OCI-LY7 (cell line): ENCODE measurements around the gene FIGNL2. TPM values are rescaled to one million over a fixed set of nuclear protein-coding genes. Genes with fewer than 3 reads are reported as not detected.

Experiments
- BruUV-seq: library from RNA; stranded (reverse); fragments of 400-500 nt; replicated peaks from 2 replicates; lab custom pipeline; 2021; lab: Mats Ljungman, UMichigan
- CTCF ChIA-PET: fragments of 300-600 bp; sonication (Branson Sonifier 250); formaldehyde crosslinking; loops from one replicate; lab custom pipeline; 2022; ENCODE audit warnings: antibody characterized with exemption; ENCODE audit not compliant: unreplicated experiment; lab: Charles Lee
- POLR2A ChIA-PET: fragments of 300-600 bp; sonication (Branson Sonifier 250); formaldehyde crosslinking; loops from one replicate; lab custom pipeline; 2022; ENCODE audit warnings: antibody characterized with exemption; lab: Charles Lee
- DNase-seq: peaks from one replicate; pipeline ENCODE4 v3.0.0-alpha.2; 2015; ENCODE audit warnings: low spot score
- H2AFZ ChIP-seq: fragments of 200-600 bp; sonication (generic), shearing (Covaris generic); 2 replicates; pipeline ENCODE4 v1.6.1; 2014; ENCODE audit warnings: mild to moderate bottlenecking, antibody characterized with exemption, low read length, moderate library complexity
- H3K27ac ChIP-seq: fragments of 200-600 bp; sonication (generic); 2 replicates; pipeline ENCODE4 v1.5.1; 2014; ENCODE audit warnings: mixed run types, low read depth, mild to moderate bottlenecking, moderate library complexity, low read length, inconsistent platforms; ENCODE audit not compliant: poor library complexity, severe bottlenecking
- H3K36me3 ChIP-seq: fragments of 200-600 bp; sonication (generic); 2 replicates; pipeline ENCODE4 v1.6.1; 2014; ENCODE audit warnings: mild to moderate bottlenecking, antibody characterized with exemption, low read length, moderate library complexity, mixed read lengths; ENCODE audit not compliant: insufficient read depth
- H3K4me1 ChIP-seq: fragments of 200-600 bp; sonication (generic); 2 replicates; pipeline ENCODE4 v1.5.1; 2014; ENCODE audit warnings: mild to moderate bottlenecking, low read length; ENCODE audit not compliant: insufficient read depth, poor library complexity, severe bottlenecking
- H3K4me2 ChIP-seq: fragments of 200-600 bp; sonication (generic); 2 replicates; pipeline ENCODE4 v1.6.1; 2014; ENCODE audit warnings: mild to moderate bottlenecking, low read length
- H3K4me3 ChIP-seq: fragments of 200-600 bp; sonication (generic); 2 replicates; pipeline ENCODE4 v1.5.1; 2014; ENCODE audit warnings: mild to moderate bottlenecking, low read depth, low read length; ENCODE audit not compliant: poor library complexity, severe bottlenecking
- H3K79me2 ChIP-seq: fragments of 200-600 bp; sonication (generic); 2 replicates; pipeline ENCODE4 v1.6.1; 2016; ENCODE audit warnings: low read depth, mild to moderate bottlenecking, low read length, moderate library complexity, mixed read lengths; ENCODE audit not compliant: insufficient read depth
- H3K9me2 ChIP-seq: fragments of 200-600 bp; sonication (generic); 2 replicates; pipeline ENCODE4 v1.6.1; 2016; ENCODE audit warnings: mild to moderate bottlenecking, low read length, mixed read lengths; ENCODE audit not compliant: insufficient read depth
- H3K9me3 ChIP-seq: fragments of 200-600 bp; sonication (generic); 2 replicates; pipeline ENCODE4 v1.6.1; 2014; ENCODE audit warnings: mild to moderate bottlenecking, mixed run types, low read length, mixed read lengths
- H4K20me1 ChIP-seq: fragments of 200-600 bp; sonication (generic); 2 replicates; pipeline ENCODE4 v1.6.1; 2014; ENCODE audit warnings: mild to moderate bottlenecking, antibody characterized with exemption, low read length, moderate library complexity, mixed read lengths; ENCODE audit not compliant: insufficient read depth
- CTCF ChIP-seq: fragments of 200-600 bp; sonication (generic); conservative IDR thresholded peaks from 2 replicates; pipeline ENCODE4 v1.5.1; 2014; ENCODE audit warnings: mild to moderate bottlenecking, antibody characterized with exemption, low read length, moderate library complexity, mixed read lengths
- EZH2phosphoT487 ChIP-seq: fragments of 200-600 bp; sonication (generic); IDR thresholded peaks from 2 replicates; pipeline ENCODE4 v1.6.1; 2018; ENCODE audit warnings: low read depth, borderline replicate concordance, mild to moderate bottlenecking, mixed run types, antibody characterized with exemption, low read length, moderate library complexity, mixed read lengths
- intact Hi-C: fragments of 100-400 bp; cut with micrococcal nuclease; formaldehyde crosslinking; loops from one replicate; pipeline ENCODE4 v1.10.0; 2022; ENCODE audit not compliant: unreplicated experiment
- total RNA-seq, 2 experiments: library from RNA; depleted of rRNA in 1 of 2; stranded (reverse); fragments of >200 nt in 1 of 2; shearing (Covaris generic) in 1 of 2; gene quantifications; 2 replicates each; pipeline ENCODE4 v1.2.3, GENCODE V29; 2014 to 2022

Gene FIGNL2
- total RNA-seq, 2 experiments from 2014 or later: not detected

- H3K79me2 ChIP-seq: no peaks in the 10 kb centered on the region
- H3K36me3 ChIP-seq: no peaks in the 10 kb centered on the region
- ChIA-PET POLR2A (no interaction called here), CTCF (no interaction called here)
- no TSS peak for BruUV-seq
- no peaks in the 10 kb centered on the region for H3K9me2 ChIP-seq
- H3K4me1 ChIP-seq: no peaks in the 10 kb centered on the region
- no peak overlapping the region for H3K4me2 ChIP-seq
- intact Hi-C loops: no loop called here
- H3K4me3 ChIP-seq: no peak overlapping the region
- H4K20me1 ChIP-seq: no peaks in the 10 kb centered on the region
- no peak overlapping the region for H2AFZ ChIP-seq
- TF ChIP-seq EZH2phosphoT487: no peak
- peak; percentile 40; the same call in 1 of the 2 replicates for TF ChIP-seq CTCF
- no peaks in the 10 kb centered on the region for H3K9me3 ChIP-seq
- no peak for DNase-seq
- no peak overlapping the region for H3K27ac ChIP-seq
Measured at GRCh38 chr12:51820526-51821439, 27.7 kb downstream of the FIGNL2 start.

- TF ChIP-seq CTCF: no peak
- no peak for TF ChIP-seq EZH2phosphoT487
- H3K9me3 ChIP-seq: no peaks in the 10 kb centered on the region
- POLR2A ChIA-PET: interaction anchor here (0.6 kb wide), 1 partner anchor 47 kb away, joined by 3 read pairs; no protein-coding TSS in a partner anchor
- no peaks in the 10 kb centered on the region for H3K4me1 ChIP-seq
- H4K20me1 ChIP-seq: no peaks in the 10 kb centered on the region
- no peak overlapping the region for H3K4me2 ChIP-seq
- intact Hi-C loops: no loop called here
- no peaks in the 10 kb centered on the region for H3K9me2 ChIP-seq
- BruUV-seq: no TSS peak
- no peaks in the 10 kb centered on the region for H3K36me3 ChIP-seq
- no peak overlapping the region for H2AFZ ChIP-seq
- CTCF ChIA-PET: no interaction called here
- H3K79me2 ChIP-seq: no peaks in the 10 kb centered on the region
- no peak overlapping the region for H3K27ac ChIP-seq
- no peak for DNase-seq
- H3K4me3 ChIP-seq: no peak overlapping the region
Measured at GRCh38 chr12:51819736-51820525, 28.6 kb downstream of the FIGNL2 start.
